ENCODE data around the gene RASA3.
"Not testable (repeated sequence)": the region's sequence is repeated elsewhere in the genome, so short reads cannot be mapped to it uniquely, and the experiment has no call there.

The RASA3 gene

DNA sequence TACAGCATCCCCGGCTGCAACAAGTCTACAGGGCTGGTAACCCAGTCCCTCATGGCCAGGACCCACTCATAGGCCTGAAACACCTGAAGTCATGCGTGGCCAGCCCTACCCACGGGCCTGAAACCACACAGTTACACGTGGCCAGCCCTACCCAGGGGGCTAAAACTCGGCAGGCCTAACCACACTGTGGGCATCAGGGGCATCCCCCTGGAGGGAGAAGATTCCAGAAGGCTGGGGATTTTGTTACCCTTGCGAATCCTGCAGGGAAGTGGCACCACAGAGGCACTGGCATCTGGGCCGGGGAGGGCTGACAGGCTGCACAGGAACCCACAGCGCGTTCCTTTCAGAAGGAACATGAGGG is 110.1 kb downstream of the RASA3 start:
- Histone ChIP-seq H3K4me3 (ENCODE audit: low read depth, low read length) (no peak overlapping the region), H3K4me1 (ENCODE audit: control insufficient read depth, insufficient read depth, low read length) (no peaks in the 10 kb centered on the region)

DNA sequence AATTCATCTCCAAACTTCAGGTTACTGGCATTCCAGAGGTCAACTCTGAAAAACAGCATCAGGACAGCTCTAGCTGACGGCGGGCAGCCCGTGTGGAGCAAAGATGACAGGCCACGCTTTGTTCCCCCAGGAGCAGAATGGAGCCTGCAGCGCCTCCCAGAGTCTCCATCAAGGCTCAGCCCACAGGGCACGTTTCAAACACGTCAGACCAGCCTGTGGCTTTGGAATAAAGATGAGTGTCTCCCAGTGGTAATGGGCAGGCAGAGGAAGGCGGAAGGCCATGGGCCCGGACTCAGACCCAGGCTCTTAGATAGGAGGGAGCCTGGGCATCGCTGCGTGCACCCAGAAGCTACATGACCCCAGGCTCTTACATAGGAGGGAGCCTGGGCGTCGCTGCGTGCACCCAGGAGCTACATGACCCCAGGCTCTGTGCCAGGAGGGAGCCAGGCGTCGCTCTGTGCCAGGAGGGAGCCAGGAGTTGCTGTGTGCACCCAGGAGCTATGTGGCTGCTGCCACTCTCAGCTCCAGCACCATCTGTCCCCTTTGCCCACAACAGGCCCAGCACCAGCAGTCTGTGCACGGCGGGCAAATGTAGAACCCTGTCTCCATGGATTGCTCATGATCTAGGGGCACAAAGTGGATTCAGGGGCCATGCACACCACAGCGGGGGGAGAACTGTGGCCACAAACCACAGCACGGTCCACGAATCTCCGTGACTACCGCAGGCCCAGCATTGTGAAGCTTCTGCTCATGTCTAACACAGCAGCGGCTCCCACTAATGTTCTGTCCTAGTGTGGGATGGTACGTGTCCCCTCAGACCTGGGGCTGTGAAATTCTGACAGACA is 110.7 kb downstream of the RASA3 start:
- H3K9me3 ChIP-seq (ENCODE audit: control insufficient read depth, insufficient read depth, low read length): no peaks in the 10 kb centered on the region
- no peaks in the 10 kb centered on the region for H3K27me3 ChIP-seq (ENCODE audit: control insufficient read depth, insufficient read depth, low read length)
- H3K4me3 ChIP-seq (ENCODE audit: low read depth, low read length): no peak overlapping the region
- peaks cover 36% of the 10 kb centered on the region for H3K36me3 ChIP-seq (ENCODE audit: control insufficient read depth, insufficient read depth, low read length)
- no peaks in the 10 kb centered on the region for H3K4me1 ChIP-seq (ENCODE audit: control insufficient read depth, insufficient read depth, low read length)
- no peak overlapping the region for H3K9ac ChIP-seq (ENCODE audit: low read depth, low read length)

More for the DNA sequence above, 110.1 kb downstream of the RASA3 start:
- Histone ChIP-seq H3K9me3 (ENCODE audit: control insufficient read depth, insufficient read depth, low read length) (no peaks in the 10 kb centered on the region), H3K36me3 (ENCODE audit: control insufficient read depth, insufficient read depth, low read length) (peaks cover 31% of the 10 kb centered on the region), H3K9ac (ENCODE audit: low read depth, low read length) (no peak overlapping the region), H3K27me3 (ENCODE audit: control insufficient read depth, insufficient read depth, low read length) (no peaks in the 10 kb centered on the region)

DNA sequence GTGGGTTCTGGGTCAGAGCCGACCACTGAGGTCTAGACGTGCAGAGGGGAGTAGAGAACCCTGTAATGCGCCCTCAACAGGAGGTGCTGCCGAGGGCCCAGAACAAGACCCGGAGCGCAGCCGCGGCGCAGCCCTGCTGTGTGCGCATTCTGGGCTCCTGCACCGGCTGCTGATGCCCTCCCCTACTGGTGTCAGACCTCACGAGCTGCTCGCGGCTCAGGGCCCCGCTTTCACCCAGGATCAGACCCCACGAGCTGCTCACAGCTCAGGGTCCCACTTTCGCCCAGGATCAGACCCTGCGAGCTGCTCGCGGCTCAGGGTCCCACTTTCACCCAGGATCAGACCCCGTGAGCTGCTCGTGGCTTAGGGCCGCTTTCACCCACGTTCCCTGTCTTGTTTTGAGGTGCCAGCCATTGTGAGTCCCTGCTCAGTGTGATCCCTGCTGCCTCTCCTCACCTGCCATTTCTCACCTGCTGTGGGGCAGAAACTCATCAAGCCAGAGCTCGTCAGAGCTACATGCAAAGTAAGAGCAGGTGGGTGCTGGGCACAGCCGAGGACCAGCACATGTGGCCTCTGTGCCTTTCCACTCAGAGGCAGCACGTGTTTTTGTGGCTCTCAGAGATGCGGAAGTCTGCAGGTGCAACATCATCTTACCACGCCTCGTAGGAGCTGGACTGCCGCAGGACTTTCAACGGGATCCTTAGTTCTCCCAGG is 111.5 kb downstream of the RASA3 start:
- H3K9ac ChIP-seq (ENCODE audit: low read depth, low read length): no peak overlapping the region
- H3K27me3 ChIP-seq (ENCODE audit: control insufficient read depth, insufficient read depth, low read length): no peaks in the 10 kb centered on the region
- no peaks in the 10 kb centered on the region for H3K4me1 ChIP-seq (ENCODE audit: control insufficient read depth, insufficient read depth, low read length)
- peaks cover 43% of the 10 kb centered on the region for H3K36me3 ChIP-seq (ENCODE audit: control insufficient read depth, insufficient read depth, low read length)
- H3K4me3 ChIP-seq (ENCODE audit: low read depth, low read length): no peak overlapping the region
- no peaks in the 10 kb centered on the region for H3K9me3 ChIP-seq (ENCODE audit: control insufficient read depth, insufficient read depth, low read length)

DNA sequence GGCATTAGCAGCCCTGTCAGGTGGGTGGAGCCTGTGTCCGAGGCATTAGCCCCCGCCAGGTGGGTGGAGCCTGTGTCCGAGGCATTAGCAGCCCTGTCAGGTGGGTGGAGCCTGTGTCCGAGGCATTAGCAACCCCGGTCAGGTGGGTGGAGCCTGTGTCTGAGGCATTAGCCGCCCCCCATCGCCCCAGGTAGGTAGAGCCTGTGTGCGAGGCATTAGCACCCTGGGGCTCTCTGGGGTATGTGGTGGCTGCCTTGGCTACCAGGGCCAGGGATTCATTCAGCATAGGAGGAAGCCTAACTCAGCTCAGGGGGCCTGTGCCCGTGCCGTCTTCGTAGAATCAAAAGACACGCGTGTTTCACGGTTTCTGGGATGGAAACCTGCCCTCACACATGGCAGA is 112.3 kb downstream of the RASA3 start:
- H3K4me3 ChIP-seq (ENCODE audit: low read depth, low read length); H3K4me1 ChIP-seq (ENCODE audit: control insufficient read depth, insufficient read depth, low read length); H3K27me3 ChIP-seq (ENCODE audit: control insufficient read depth, insufficient read depth, low read length); H3K9me3 ChIP-seq (ENCODE audit: control insufficient read depth, insufficient read depth, low read length); H3K9ac ChIP-seq (ENCODE audit: low read depth, low read length): not testable (repeated sequence)
- H3K36me3 ChIP-seq (ENCODE audit: control insufficient read depth, insufficient read depth, low read length): peaks cover 45% of the 10 kb centered on the region

DNA sequence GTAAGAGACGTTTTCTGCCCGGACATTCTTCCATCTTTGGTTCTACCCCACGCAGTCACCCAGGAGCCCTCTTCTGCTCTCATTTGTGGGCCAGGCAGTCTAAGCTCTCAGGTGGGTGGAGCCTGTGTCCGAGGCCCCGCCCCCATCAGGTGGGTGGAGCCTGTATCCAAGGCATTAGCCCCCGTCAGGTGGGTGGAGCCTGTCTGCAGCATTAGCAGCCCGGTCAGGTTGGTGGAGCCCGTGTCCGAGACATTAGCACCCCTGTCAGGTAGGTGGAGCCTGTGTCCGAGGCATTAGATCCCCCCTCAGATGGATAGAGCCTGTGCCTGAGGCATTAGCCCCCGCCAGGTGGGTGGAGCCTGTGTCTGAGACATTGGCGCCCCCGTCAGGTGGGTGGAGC is 113.1 kb downstream of the RASA3 start:
- Histone ChIP-seq H3K4me3 (ENCODE audit: low read depth, low read length) (no peak overlapping the region), H3K27me3 (ENCODE audit: control insufficient read depth, insufficient read depth, low read length) (no peaks in the 10 kb centered on the region), H3K9me3 (ENCODE audit: control insufficient read depth, insufficient read depth, low read length) (no peaks in the 10 kb centered on the region), H3K36me3 (ENCODE audit: control insufficient read depth, insufficient read depth, low read length) (peaks cover 44% of the 10 kb centered on the region), H3K9ac (ENCODE audit: low read depth, low read length) (no peak overlapping the region), H3K4me1 (ENCODE audit: control insufficient read depth, insufficient read depth, low read length) (no peaks in the 10 kb centered on the region)

DNA sequence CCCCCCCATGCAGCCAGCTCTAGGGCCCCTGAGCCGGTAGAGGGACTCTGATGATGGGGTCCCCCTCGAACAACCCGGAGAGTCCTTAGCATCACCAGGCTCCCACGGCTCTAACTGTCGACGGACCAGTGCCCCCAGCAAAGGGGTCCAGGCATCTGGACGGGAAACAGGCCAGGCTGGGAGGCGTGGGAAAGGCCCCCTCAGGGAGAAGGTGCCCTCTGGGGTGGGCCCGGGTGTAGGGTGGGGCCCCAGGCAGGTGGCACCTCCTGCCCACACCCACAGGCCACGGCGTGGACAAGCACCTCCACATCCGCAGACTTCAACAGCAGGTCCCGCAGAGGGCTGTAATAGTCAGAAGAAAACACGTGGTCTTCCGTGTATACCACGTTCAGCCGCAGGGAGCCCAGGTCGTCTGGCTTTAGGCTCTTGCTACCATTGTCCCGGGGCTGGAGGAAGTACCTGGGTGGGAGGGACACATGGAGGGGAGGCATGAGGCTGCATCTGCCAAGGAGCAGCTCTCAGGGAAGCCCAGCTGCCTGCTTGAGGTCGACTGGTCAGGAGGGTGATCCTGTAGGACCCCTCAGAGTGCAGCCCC is 113.9 kb downstream of the RASA3 start:
- Histone ChIP-seq H3K4me1 (ENCODE audit: control insufficient read depth, insufficient read depth, low read length) (no peaks in the 10 kb centered on the region), H3K36me3 (ENCODE audit: control insufficient read depth, insufficient read depth, low read length) (peaks cover 41% of the 10 kb centered on the region), H3K9me3 (ENCODE audit: control insufficient read depth, insufficient read depth, low read length) (no peaks in the 10 kb centered on the region), H3K9ac (ENCODE audit: low read depth, low read length) (no peak overlapping the region), H3K4me3 (ENCODE audit: low read depth, low read length) (no peak overlapping the region), H3K27me3 (ENCODE audit: control insufficient read depth, insufficient read depth, low read length) (no peaks in the 10 kb centered on the region)

DNA sequence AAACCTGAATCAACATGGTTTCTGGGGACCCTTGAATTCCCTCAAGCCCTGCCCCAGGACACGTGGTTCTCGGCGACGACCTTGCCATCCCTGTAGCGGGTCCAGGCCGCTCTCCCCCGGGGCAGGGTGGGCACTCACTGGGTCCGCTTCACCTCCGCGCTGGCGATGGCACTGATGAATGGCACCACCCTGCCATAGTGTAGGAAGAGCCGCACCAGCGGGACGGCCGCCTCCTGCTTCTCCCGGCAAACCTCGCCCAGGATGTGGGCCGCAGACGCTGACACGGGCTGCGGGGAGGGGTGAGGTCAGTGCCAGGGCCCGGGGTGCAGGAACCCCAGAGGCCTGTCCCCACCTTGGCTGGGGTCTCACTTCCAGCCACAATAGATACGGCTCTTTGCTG is 114.5 kb downstream of the RASA3 start:
- Histone ChIP-seq H3K9me3 (ENCODE audit: control insufficient read depth, insufficient read depth, low read length) (no peaks in the 10 kb centered on the region), H3K9ac (ENCODE audit: low read depth, low read length) (no peak overlapping the region), H3K4me1 (ENCODE audit: control insufficient read depth, insufficient read depth, low read length) (no peaks in the 10 kb centered on the region), H3K36me3 (ENCODE audit: control insufficient read depth, insufficient read depth, low read length) (peaks cover 42% of the 10 kb centered on the region), H3K4me3 (ENCODE audit: low read depth, low read length) (no peak overlapping the region), H3K27me3 (ENCODE audit: control insufficient read depth, insufficient read depth, low read length) (no peaks in the 10 kb centered on the region)

DNA sequence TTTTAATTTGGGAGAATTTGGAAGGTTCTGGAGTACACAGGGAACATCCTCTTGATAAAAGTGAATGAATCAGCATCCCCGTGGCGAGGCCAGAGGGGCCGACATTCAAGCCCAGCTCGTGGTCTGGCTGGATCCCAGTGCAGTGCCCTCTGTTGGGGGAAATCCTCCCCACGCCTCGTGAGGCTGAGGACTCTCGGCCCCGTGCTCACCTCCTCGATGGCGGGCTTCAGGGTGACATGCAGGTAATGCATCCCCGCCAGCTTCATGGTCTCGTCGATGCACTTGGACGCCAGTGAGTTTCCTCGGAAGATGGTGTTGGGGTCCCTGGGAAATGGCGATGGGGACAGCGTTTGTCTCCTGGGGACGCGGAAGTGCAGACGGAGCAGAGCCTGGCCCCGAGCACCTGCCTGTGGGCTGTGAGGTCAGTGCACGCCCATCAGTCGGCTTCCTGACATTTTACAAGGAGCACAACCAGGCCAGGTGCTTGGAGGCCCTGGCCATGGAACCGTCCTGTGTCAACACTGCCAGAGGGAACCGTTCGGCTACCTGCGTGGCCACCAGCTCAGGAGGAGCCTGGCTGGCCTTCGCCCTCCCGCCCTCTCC is 115.3 kb downstream of the RASA3 start:
- no peaks in the 10 kb centered on the region for H3K4me1 ChIP-seq (ENCODE audit: control insufficient read depth, insufficient read depth, low read length)
- no peaks in the 10 kb centered on the region for H3K27me3 ChIP-seq (ENCODE audit: control insufficient read depth, insufficient read depth, low read length)
- no peak overlapping the region for H3K9ac ChIP-seq (ENCODE audit: low read depth, low read length)
- no peaks in the 10 kb centered on the region for H3K9me3 ChIP-seq (ENCODE audit: control insufficient read depth, insufficient read depth, low read length)
- peaks cover 47% of the 10 kb centered on the region for H3K36me3 ChIP-seq (ENCODE audit: control insufficient read depth, insufficient read depth, low read length)
- H3K4me3 ChIP-seq (ENCODE audit: low read depth, low read length): no peak overlapping the region

DNA sequence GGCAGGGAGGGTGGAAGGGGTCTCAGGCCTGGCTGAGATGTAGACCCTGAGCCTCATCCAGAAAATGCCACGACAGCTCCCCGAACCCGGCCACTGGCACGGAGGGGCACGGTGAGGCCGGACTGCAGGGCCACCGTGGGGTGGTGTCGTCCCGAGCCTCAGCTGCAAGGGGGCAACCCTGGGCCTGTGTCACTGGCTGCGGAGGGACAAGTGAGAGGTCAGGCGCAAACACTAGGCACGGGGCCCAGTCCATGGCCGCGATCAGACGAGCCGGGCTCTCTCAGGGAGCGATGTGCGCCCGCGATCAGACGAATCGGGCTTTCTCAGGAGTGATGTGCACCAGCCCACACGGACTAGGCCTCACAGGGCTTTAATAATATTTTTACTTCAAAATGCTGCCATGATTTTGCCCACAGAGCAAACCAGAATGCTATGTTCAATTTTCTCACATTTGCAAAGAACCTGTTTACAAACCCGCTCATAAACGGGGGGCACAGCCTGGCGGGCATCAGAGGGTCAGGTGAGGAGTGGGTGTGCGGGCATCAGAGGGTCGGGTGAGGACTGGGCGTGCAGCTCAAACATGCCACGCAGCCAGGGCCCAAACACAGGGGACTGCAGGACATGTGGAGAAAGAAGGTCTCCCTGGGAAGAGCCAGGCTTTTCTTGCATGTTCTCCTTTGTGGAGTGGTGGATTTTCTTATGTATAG is 115.9 kb downstream of the RASA3 start:
- Histone ChIP-seq H3K9me3 (ENCODE audit: control insufficient read depth, insufficient read depth, low read length) (no peaks in the 10 kb centered on the region), H3K4me1 (ENCODE audit: control insufficient read depth, insufficient read depth, low read length) (no peaks in the 10 kb centered on the region), H3K36me3 (ENCODE audit: control insufficient read depth, insufficient read depth, low read length) (peaks cover 42% of the 10 kb centered on the region), H3K9ac (ENCODE audit: low read depth, low read length) (no peak overlapping the region), H3K4me3 (ENCODE audit: low read depth, low read length) (no peak overlapping the region), H3K27me3 (ENCODE audit: control insufficient read depth, insufficient read depth, low read length) (no peaks in the 10 kb centered on the region)

DNA sequence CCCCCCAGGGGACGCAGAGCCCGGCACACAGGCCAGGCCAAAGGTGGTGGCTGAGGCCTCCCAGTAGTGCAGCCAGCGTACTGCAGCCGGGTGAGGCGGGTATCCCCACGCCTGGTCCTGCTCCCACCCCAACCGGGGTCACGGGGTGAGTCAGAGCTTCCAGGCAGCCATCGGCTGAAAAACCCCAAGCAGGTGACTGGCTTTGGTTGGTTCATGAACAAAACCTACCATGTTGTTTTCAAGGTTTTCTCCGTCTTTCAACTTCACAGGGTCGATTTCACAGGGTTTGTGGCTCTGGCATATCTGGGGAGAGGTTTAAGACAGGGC is 116.5 kb downstream of the RASA3 start:
- no peak overlapping the region for H3K4me3 ChIP-seq (ENCODE audit: low read depth, low read length)
- H3K9me3 ChIP-seq (ENCODE audit: control insufficient read depth, insufficient read depth, low read length): no peaks in the 10 kb centered on the region
- H3K9ac ChIP-seq (ENCODE audit: low read depth, low read length): no peak overlapping the region
- H3K36me3 ChIP-seq (ENCODE audit: control insufficient read depth, insufficient read depth, low read length): peaks cover 43% of the 10 kb centered on the region
- H3K4me1 ChIP-seq (ENCODE audit: control insufficient read depth, insufficient read depth, low read length): no peaks in the 10 kb centered on the region
- H3K27me3 ChIP-seq (ENCODE audit: control insufficient read depth, insufficient read depth, low read length): no peaks in the 10 kb centered on the region

DNA sequence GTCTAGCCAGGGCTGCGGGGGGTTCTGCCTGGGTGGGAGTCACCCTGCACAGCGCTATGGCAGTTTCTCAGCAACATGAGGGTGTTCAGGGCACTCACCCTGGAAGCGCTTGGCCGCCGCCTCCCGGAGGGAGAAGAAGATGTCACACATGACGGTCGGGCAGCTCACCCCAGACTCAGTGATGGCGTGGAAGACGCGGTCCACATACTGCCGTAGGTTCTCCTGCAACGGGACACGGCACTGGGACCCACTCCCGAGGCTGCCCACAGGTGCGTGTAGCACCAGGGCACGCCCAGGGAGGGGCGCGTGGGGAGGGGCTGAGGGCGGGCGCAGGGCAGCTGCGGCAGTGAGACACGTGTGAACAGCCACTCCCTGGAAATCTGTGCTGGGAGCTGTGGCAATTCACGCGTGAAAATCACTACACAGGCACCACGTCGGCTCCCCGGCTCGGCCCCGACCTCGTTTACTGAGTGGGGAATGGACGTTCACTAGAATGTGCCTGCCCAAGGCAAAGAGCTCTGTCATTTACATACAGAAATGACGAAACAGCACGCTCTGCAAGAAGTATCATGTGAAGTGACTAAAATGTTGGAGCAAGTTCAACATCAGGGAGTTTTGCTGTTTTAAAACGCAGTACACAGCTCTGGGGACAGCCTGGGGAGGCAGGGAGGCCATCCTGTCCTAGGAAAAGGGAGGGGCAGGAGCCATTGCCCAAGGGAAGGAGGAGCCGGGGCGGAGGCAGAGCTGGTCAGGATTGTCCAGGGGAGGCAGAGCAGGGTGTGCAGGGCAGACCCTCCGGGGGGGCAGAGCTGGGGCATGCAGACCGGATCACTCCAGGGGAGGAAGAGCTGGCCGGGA is 117.1 kb downstream of the RASA3 start:
- H3K36me3 ChIP-seq (ENCODE audit: control insufficient read depth, insufficient read depth, low read length): peaks cover 38% of the 10 kb centered on the region
- no peaks in the 10 kb centered on the region for H3K9me3 ChIP-seq (ENCODE audit: control insufficient read depth, insufficient read depth, low read length)
- no peak overlapping the region for H3K9ac ChIP-seq (ENCODE audit: low read depth, low read length)
- H3K4me1 ChIP-seq (ENCODE audit: control insufficient read depth, insufficient read depth, low read length): no peaks in the 10 kb centered on the region
- H3K27me3 ChIP-seq (ENCODE audit: control insufficient read depth, insufficient read depth, low read length): no peaks in the 10 kb centered on the region
- no peak overlapping the region for H3K4me3 ChIP-seq (ENCODE audit: low read depth, low read length)

Data from iPS-15b (cell line).